ENCODE results near the gene HELZ2.

The HELZ2 gene

DNA sequence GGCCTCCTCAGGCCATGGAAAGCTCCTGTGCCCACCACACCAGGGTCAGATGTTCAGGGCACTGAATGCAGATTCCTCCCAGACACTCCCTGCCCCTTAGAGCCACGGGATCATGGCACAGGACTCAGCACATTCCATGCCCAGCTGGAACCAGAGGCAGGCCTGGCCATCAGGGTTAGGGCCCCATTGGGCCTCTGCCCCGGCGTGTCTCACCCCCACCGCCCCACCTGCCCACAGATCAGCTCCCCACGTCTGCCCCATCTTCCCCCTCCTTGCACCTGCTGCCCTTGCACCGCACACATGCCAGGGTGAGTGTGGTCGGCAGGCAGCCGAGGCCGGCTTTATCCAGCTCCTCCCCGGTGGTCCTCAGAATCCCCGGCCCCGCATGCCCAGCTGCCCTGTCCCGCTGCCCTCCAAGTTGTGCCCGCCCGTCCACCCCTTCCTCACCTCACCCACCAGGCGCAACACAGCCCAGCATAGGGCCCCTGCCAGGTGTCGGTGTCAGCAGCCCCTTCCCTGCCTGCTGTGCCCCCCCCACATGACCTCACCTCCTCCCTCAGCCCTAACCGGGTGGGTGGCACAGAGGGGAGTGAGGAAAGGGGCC, 24.3 kb downstream of the HELZ2 start:
- no peak for DNase-seq

GRCh38 chr20:63549019-63549418, 25.0 kb downstream of the HELZ2 start:
- no peak for DNase-seq

GRCh38 chr20:63548542-63548941, 25.5 kb downstream of the HELZ2 start:
- DNase-seq, result no peak

DNA sequence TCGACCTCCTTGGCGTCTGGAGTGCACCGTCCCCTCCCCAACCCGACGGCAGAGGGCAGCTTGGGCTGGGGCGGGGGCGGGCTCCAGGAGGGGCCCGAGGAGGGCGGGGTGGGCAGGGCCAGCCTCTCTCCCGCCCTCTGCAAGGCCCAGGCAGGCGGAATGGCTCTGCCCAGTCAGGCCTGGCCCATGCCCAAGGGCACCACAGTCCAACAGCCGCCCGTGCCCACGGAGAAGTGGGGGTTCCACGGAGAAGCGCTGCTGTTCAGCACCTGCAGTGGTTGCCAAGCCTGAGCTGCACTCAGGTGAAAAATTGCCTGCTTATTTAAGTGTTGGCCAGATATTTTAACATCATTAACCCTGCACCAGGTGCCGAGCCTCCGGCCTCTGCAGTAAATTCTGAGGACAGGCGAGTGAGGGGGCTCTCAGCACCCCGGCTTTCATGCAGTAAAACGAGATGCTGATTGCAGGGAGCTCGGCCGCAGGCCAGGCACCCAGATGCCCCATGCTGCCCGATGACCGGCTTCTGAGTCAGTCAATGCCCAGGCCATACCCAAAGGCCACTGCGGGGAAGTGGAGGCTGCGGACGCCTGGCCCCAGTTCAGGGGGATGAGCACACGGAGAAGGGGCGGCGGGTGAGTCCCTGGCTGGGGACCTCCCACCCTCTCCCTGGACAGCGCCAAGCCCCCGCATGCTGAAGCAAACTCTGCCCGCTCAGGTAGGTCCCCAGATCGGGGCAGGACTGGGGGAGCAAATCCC, 26.1 kb downstream of the HELZ2 start, which contains the start of gene SRMS:
Gene SRMS, minus strand, starts transcription at position 25 of the 756 bp plus-strand sequence. CDS start 286 bp downstream, outside the sequence.
- DNase-seq, result no peak

GRCh38 chr20:63546956-63547724, 26.9 kb downstream of the HELZ2 start:
- no peak for DNase-seq

DNA sequence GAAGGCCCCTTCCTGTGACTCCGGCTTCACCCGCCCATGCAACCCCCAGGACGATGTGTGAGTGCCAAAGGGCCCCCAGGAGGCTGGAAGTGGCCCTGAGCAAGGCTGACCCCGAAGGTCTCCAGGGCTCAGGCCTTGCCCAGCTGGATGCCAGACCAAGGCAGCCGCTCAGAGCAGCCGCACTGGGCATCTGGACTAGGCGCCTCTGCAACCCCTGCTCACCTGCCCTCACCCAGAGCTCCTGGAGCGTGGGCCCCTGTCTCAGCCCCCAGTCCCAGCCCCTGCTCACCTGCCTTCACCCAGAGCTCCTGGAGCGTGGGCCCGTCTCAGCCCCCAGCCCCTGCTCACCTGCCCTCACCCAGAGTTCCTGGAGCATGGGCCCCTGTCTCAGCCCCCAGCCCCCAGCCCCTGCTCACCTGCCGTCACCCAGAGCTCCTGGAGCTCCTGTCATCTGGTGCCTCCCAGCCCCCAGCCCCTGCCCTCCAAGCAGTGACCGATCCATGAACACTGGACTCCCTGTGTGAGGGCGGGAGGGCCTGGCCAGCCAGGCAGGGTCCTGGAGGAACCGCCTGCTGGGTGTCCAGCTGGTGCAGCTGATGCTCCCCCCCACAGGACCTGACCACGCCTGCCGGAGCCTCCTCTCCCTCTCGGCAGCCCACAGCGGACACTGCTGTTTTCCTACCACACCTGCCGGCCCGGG, 27.6 kb downstream of the HELZ2 start:
- DNase-seq, result no peak

DNA sequence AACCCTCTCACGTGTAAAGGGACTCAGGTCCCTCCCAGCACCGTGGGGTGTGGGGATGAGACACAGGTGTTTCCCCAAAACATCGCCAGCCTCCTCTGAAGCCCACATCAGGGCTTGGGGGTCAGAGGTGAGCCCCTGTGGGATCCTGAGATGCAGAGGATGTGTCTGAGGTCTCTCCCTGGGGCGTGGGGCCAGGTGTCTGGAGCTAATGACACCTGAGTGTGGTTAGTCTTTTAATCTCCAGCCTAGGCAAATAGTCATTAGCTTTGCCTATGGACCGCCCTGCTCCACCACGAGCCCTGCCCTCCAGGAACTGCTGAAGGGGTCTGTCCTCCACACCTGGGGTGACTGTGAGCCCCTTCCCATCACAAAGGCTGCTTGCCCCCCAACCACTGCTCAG, 28.2 kb downstream of the HELZ2 start:
- no peak for DNase-seq

- no peak for DNase-seq
Observed at GRCh38 chr20:63544958-63545516, 29.0 kb downstream of the HELZ2 start.

DNA sequence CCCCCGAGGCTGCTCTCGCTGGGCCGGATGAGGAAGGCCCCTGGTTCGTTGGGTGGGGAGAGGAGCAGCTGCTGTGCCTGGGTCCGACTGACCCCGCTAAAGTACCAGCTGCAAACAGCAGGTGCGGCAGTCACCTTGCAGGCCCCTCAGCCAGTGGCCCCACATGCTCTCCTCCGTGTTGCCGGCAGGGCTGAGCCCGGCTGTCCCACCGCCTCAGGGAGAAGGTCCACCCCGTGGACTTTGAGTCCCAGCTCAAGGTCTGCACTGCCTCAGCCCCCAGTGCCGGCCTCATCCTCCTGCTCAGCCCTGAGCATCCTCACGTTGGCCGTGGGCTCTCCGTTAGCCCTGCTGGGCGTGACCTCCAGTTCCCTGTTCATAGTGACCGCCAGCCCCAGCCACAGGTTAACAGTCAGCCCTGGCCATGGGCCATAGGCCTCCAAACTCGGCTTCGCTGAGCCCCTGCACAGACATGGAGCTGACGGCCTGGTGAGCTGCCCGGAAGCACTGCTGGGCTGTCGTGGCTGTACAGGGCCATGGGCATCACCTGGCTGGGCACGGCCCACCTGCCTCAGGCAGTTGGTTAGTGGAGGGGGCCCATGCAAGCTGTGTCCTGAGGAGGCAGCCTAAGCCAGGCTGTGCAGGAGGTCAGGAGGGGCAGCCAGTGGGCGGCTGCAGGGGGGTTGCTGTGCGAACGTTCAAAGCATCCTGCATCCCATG, 29.6 kb downstream of the HELZ2 start:
- no peak for DNase-seq

- DNase-seq, result no peak
Observed at GRCh38 chr20:63543733-63544132, 30.3 kb downstream of the HELZ2 start.

DNA sequence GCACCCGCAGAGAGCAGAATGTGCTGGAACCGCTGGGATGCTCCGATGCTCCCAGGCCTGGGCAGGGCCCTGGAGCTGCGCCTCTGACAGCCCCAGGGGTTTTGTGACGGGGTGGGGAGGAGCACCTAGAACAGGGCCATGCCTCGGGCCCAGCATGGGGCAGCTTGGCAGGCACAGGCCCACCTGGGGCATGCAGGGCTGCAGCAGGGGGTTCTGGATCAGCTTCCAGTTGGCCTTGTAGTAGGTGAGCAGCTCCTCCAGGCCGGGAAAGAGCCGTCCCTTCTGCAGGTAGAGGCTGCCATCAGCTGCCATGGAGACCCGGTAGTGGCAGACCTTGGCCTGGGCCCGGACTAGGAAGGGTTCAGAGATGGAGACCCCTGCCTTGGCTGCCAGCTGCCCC, 30.9 kb downstream of the HELZ2 start:
- no peak for DNase-seq

- DNase-seq, result no peak
Observed at GRCh38 chr20:63542696-63543095, 31.3 kb downstream of the HELZ2 start.

DNA sequence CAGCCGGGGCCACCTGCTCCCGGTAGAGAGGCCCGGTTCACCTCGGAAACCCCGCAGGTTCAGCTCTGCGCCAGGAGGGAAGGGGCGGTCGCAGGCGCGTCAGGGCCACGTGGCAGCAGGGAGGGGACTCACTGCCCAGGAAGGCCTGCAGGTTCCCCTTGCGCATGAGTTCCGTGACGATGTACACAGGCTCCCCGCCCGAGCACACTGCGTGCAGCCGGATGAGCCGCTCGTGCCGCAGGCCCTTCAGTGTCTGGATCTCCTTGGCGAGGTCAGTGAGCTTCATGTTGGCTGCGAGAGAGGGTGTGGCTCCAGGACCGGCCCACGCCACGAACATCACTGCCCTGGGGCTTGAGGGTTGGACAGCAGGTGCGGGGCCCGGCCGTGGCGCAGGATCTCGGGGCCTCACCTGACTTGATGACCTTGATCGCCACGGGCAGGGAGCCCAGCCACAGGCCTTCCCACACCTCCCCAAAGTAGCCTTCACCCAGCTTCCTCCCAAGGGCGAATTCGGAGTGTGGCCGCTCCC, 31.9 kb downstream of the HELZ2 start:
- no peak for DNase-seq

- no peak for DNase-seq
Observed at GRCh38 chr20:63541371-63541770, 32.7 kb downstream of the HELZ2 start.

GRCh38 chr20:63540417-63541186, 33.4 kb downstream of the HELZ2 start:
- no peak for DNase-seq

DNA sequence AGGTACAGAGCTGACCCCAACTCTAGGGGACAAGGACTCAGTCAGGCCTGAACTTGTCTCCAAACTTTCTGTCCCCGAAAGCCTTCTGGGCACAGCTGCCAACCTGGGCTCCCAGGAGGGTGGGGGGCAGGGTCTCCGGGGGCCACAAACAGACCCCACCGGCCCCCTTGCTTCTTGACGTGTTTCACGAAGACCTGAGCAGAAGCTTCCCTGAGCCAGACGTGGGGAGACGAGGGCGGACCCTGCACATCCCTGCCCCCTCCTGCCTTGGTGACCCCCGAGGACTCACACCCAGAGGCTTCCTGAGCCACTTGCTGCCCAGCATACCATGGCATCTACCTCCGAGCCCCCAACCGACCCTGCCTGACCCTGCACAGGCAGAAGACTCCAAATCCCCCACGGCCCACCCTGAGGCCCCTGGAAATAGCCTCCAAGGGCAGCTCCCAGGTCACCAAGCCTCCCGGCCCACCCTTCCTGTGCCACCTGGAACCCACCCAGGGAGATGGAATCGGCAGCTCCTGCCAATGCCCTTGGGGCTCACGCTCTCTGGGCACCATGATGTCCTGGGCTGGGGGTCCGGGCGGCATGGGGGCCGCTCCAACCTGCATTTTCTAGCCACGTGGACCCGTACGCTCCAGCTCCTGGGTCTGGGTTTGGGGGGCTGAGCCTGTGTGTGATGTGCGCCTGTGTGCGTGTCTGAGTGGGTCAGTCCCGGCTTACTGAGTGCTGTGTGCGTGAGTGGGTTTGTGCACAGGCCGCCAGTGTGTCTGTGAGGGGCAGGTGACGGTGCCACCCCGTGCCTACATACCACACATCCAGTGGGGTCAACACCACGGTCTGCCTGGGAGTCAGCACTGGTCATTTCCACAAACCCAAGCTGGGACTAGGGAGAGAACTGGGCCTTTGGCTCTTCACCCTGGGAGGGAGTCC, 34.3 kb downstream of the HELZ2 start:
- no peak for DNase-seq

DNA sequence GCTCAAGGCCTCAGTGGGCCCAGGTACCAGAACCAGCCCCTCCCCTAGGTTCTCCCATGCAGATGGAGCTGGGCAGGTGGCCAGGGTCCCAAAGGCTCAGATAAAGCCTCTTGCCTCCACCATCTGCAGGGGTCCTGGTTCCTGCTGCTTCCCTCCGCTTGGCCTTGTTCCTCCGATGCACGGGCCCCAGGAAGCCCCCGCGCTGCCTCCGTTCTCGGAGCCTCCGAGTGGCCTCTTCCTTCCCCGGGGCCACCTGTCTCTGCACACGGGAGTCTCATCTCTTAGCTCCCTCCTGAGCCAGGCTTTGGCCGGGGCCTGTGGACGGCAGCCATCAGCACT, 35.0 kb downstream of the HELZ2 start:
- no peak for DNase-seq

GRCh38 chr20:63538204-63539091, 35.6 kb downstream of the HELZ2 start:
- peak; percentile 44 for DNase-seq
